Glutamatergic neuron (in vitro differentiated cells): Measurements from ENCODE around the gene KCNMA1. TPM values are rescaled to one million over a fixed set of nuclear protein-coding genes. Genes with fewer than 3 reads are reported as not detected.

Source experiments
- DNase-seq: peaks from one replicate; pipeline ENCODE4 v3.0.0; 2022
- H3K27ac Mint-ChIP-seq: one replicate; pipeline ENCODE4 v1.8.0; 2020; ENCODE audit warnings: mild to moderate bottlenecking, mixed read lengths, inconsistent platforms; ENCODE audit not compliant: unreplicated experiment
- H3K27me3 Mint-ChIP-seq: one replicate; pipeline ENCODE4 v1.8.0; 2020; ENCODE audit warnings: mild to moderate bottlenecking, moderate library complexity, mixed read lengths, inconsistent platforms; ENCODE audit not compliant: unreplicated experiment
- H3K36me3 Mint-ChIP-seq: one replicate; pipeline ENCODE4 v1.8.0; 2020; ENCODE audit warnings: mild to moderate bottlenecking, mixed read lengths, inconsistent platforms; ENCODE audit not compliant: unreplicated experiment
- H3K4me1 Mint-ChIP-seq: one replicate; pipeline ENCODE4 v1.8.0; 2020; ENCODE audit warnings: mild to moderate bottlenecking, low read depth, mixed read lengths, inconsistent platforms; ENCODE audit not compliant: unreplicated experiment
- H3K4me3 Mint-ChIP-seq: one replicate; pipeline ENCODE4 v1.8.0; 2020; ENCODE audit warnings: mild to moderate bottlenecking, mixed read lengths, inconsistent platforms; ENCODE audit not compliant: unreplicated experiment
- H3K9me3 Mint-ChIP-seq: one replicate; pipeline ENCODE4 v1.8.0; 2020; ENCODE audit warnings: mild to moderate bottlenecking, moderate library complexity, mixed read lengths, inconsistent platforms; ENCODE audit not compliant: unreplicated experiment
- total RNA-seq: library from RNA; stranded (reverse); fragmentation: NEBNext Ultra II Directional; extraction: Animal tissue kit (Norgen Biotek cat#: 25700); gene quantifications from one replicate; pipeline ENCODE4 v1.2.1, GENCODE V29; 2021; ENCODE audit not compliant: unreplicated experiment
- TF ChIP-seq, protein P1 (sequence below): fragments of 200-600 bp; sonication (generic); IDR thresholded peaks from one replicate; pipeline ENCODE4 v1.5.0; 2021; ENCODE audit not compliant: partially characterized antibody, unreplicated experiment

Gene KCNMA1
- total RNA-seq, 1 donor from 2014 or later = 3.2 TPM

GRCh38 chr10:77587416-77587790 lies 50.2 kb downstream of the KCNMA1 start:
- peaks cover 2% of the 10 kb centered on the region for H3K9me3 Mint-ChIP-seq
- H3K27me3 Mint-ChIP-seq = peaks cover 1% of the 10 kb centered on the region
- no peak overlapping the region for H3K4me3 Mint-ChIP-seq
- no peak overlapping the region for H3K27ac Mint-ChIP-seq
- TF ChIP-seq, protein P1, sequence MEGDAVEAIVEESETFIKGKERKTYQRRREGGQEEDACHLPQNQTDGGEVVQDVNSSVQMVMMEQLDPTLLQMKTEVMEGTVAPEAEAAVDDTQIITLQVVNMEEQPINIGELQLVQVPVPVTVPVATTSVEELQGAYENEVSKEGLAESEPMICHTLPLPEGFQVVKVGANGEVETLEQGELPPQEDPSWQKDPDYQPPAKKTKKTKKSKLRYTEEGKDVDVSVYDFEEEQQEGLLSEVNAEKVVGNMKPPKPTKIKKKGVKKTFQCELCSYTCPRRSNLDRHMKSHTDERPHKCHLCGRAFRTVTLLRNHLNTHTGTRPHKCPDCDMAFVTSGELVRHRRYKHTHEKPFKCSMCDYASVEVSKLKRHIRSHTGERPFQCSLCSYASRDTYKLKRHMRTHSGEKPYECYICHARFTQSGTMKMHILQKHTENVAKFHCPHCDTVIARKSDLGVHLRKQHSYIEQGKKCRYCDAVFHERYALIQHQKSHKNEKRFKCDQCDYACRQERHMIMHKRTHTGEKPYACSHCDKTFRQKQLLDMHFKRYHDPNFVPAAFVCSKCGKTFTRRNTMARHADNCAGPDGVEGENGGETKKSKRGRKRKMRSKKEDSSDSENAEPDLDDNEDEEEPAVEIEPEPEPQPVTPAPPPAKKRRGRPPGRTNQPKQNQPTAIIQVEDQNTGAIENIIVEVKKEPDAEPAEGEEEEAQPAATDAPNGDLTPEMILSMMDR = no peak
- no peaks in the 10 kb centered on the region for H3K4me1 Mint-ChIP-seq
- no peak for DNase-seq
- no peaks in the 10 kb centered on the region for H3K36me3 Mint-ChIP-seq

DNA sequence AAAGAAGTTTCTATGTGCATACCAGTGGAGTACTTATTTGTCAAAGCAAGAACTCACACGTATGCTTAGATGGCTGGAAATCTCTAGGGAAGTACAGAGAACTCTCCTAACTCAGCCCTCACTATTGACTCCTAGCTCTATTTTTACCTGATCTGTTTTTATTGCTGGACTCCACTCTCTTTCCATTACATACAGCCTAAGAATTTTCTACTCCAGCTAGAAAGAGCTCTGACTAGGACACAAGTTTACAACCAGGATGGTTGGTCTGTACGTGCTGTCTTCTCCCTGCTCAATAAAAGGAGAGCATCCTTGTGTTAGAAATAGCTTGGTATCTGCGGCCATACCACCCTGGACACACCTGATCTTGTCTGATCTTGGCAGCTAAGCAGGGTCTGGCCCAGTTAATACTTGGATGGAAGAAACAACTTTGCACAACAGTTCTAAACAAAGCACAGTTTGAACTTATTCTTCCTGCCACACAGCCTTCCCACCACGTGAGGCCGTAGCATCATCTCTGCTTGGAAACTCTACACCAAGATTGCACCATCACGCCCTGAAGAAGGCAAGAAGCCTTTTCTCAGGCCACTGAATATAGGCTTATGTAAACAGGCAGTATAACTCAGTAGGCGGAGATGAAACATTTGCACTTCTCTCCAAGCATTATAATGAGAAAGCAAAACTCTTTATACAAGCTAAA lies 50.7 kb downstream of the KCNMA1 start:
- H3K9me3 Mint-ChIP-seq = peaks cover 2% of the 10 kb centered on the region
- H3K36me3 Mint-ChIP-seq = no peaks in the 10 kb centered on the region
- H3K27ac Mint-ChIP-seq = no peak overlapping the region
- TF ChIP-seq, protein P1 = no peak
- DNase-seq = no peak
- no peak overlapping the region for H3K4me3 Mint-ChIP-seq
- no peaks in the 10 kb centered on the region for H3K4me1 Mint-ChIP-seq
- peaks cover 1% of the 10 kb centered on the region for H3K27me3 Mint-ChIP-seq

GRCh38 chr10:77584938-77585337 lies 52.7 kb downstream of the KCNMA1 start:
- DNase-seq = no peak
- H3K9me3 Mint-ChIP-seq = peaks cover 2% of the 10 kb centered on the region
- peaks cover 1% of the 10 kb centered on the region for H3K27me3 Mint-ChIP-seq
- no peak overlapping the region for H3K4me3 Mint-ChIP-seq
- TF ChIP-seq, protein P1 = no peak
- no peaks in the 10 kb centered on the region for H3K4me1 Mint-ChIP-seq
- no peak overlapping the region for H3K27ac Mint-ChIP-seq
- no peaks in the 10 kb centered on the region for H3K36me3 Mint-ChIP-seq

DNA sequence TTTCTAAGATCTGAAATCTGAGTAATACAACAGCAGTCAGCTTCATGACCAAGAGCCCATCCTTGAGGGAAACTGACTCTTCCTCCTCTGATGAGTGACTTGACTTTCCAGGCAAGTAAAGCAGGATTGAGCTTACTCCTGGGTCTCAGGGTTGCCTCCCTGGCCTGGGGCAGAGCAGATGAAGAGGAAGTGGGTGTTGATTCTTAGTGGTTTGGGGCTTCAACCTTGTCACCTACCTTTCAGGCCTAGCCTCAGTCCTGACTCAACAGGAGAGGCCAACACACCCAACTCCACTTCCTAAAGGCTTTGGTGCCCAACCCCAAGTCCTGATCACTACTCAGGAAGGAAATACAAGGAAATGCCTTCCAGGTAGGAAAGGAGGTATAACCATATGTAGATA lies 54.1 kb downstream of the KCNMA1 start:
- TF ChIP-seq, protein P1 = no peak
- Mint-ChIP-seq H3K4me1 (no peaks in the 10 kb centered on the region), H3K9me3 (no peaks in the 10 kb centered on the region), H3K27ac (no peak overlapping the region), H3K27me3 (peaks cover 5% of the 10 kb centered on the region), H3K4me3 (no peak overlapping the region), H3K36me3 (no peaks in the 10 kb centered on the region)
- no peak for DNase-seq

DNA sequence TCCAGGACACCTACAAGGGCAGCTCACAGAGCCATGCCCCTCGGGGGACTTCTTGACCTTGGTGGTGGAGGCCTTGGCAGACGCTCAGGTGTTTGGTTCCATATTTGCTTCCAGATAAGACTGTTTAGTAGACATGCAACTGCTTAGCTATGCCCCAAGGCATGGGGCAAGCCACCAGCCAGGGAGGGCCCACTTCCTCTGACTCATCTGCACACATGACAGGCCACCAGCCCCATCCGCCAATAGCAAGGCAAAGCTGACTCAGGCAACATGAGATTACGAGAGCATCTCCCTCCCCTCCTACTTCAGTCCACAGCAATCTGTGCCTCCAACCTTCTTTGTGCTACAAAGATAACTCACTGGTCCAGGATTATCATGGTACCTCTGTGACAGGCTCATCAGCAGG lies 54.9 kb downstream of the KCNMA1 start:
- no peaks in the 10 kb centered on the region for H3K36me3 Mint-ChIP-seq
- no peaks in the 10 kb centered on the region for H3K4me1 Mint-ChIP-seq
- no peaks in the 10 kb centered on the region for H3K9me3 Mint-ChIP-seq
- no peak overlapping the region for H3K27ac Mint-ChIP-seq
- no peak overlapping the region for H3K4me3 Mint-ChIP-seq
- TF ChIP-seq, protein P1 = no peak
- DNase-seq = no peak
- peaks cover 5% of the 10 kb centered on the region for H3K27me3 Mint-ChIP-seq
